ENCODE results near the gene ECPAS.

DNA sequence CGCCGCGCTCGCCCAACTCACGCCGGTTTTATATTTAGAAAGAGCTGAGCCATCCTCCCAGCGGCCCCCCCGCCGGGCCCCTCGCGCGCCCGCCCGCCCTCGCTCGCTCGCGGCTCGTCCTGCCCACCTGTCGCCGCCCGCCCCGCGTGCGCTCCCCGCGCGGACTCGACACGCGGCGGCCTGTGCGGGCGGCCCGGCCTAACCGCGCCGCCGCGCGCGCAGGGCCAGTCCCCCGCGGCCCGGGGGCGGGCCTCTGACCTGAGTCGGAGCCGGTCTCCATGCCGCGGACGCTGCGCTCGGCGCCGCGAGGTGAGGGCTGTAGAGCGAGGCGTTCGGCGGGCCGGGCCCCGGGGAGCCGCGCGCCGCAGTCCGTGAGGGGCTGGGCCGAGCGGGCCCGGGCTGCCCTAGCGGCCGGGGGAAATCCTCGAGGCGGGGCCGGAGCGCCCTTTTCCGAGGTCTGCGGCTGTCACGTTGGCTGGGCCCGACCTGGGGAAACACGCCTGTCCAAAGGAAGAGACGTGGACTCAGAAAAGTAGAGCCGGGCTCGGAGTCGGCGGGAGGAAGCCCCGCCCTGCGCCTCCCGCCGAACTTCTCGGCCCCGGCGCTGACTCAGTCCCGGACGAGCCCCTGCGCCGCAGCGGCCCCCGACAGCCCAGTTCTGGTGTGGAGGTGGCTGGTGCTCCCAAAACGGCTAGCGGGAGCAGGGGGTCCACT, at the start of gene ECPAS:
- TF ChIP-seq, protein P1, sequence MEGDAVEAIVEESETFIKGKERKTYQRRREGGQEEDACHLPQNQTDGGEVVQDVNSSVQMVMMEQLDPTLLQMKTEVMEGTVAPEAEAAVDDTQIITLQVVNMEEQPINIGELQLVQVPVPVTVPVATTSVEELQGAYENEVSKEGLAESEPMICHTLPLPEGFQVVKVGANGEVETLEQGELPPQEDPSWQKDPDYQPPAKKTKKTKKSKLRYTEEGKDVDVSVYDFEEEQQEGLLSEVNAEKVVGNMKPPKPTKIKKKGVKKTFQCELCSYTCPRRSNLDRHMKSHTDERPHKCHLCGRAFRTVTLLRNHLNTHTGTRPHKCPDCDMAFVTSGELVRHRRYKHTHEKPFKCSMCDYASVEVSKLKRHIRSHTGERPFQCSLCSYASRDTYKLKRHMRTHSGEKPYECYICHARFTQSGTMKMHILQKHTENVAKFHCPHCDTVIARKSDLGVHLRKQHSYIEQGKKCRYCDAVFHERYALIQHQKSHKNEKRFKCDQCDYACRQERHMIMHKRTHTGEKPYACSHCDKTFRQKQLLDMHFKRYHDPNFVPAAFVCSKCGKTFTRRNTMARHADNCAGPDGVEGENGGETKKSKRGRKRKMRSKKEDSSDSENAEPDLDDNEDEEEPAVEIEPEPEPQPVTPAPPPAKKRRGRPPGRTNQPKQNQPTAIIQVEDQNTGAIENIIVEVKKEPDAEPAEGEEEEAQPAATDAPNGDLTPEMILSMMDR (IDR thresholded peaks at IDR 0.05; ENCODE audit: insufficient read depth, low read length, poor library complexity, severe bottlenecking), result no peak
- no peak for TF ChIP-seq EZH2phosphoT487 (conservative IDR thresholded peaks at IDR 0.05; ENCODE audit: low read length)

Measured in SU-DHL-6 (cell line).